AG20443 (cell line): ENCODE data around the gene NUBPL.
"Not testable (repeated sequence)": the region's sequence is repeated elsewhere in the genome, so short reads cannot be mapped to it uniquely, and the experiment has no call there.

Experiments
- DNase-seq: peaks from one replicate; pipeline ENCODE4 v3.0.0; 2012; ENCODE audit warnings: low spot score, mixed read lengths

The NUBPL gene

DNA sequence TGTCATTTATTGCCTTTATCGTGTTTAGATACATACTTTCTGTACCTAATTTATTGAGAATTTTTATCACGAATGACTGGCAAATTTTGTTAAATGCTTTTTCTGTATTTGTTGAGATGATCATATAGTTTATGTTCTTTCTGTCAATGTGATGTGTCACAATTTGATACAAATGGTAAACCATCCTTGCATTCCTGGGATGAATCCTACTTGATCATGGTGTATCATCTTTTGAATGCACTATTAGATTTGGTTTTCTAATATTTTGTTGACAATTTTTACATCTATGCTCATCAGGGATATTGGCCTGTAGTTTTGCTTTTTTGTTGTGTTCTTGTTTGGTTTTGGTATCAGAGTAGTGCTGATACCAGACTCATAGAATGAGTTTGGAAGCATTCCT is 185.1 kb downstream of the NUBPL start:
- no peak for DNase-seq

- no peak for DNase-seq
Observed at GRCh38 chr14:31749275-31749674, 188.1 kb downstream of the NUBPL start.

- DNase-seq = not testable (repeated sequence)
Observed at GRCh38 chr14:31751047-31751446, 189.8 kb downstream of the NUBPL start.

- DNase-seq = no peak
Observed at GRCh38 chr14:31752867-31753661, 191.9 kb downstream of the NUBPL start.

DNA sequence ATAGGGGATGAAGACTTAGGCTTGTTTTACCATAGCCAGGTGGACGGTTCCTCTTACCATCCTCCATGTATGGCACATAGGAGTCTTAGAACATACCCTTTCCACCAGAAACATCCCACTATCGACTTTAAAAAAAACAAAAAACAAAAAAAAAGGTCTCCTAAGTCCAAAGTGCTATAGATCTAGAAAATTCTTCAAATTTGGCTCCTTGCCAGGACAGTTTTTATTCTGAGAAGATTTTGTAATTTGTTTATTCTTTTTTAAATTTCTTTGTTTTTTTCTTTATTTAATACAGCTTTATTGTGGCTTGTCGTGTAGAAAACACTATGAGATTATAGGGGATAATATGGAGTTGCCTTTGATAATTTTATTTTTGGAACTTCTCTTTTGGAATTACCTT is 197.7 kb downstream of the NUBPL start:
- DNase-seq = no peak

DNA sequence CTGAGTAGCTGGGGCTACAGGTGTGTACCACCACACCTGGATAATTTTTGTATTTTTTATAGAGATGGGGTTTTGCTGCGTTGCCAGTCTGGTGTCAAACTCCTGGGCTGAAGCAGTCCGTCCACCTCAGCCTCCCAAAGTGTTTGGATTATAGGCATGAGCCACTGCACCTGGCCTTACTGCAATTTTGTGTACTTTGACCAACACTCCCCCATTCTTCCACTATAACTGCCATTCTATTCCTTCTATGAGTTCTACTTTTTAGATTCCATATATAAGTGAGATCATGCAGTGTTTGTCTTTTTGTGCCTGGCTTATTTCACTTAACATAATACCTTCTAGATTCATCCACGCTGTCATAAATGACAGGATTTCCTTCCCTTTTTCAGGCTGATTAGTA is 199.1 kb downstream of the NUBPL start:
- DNase-seq = no peak

GRCh38 chr14:31761325-31761724 is 200.1 kb downstream of the NUBPL start:
- no peak for DNase-seq

- DNase-seq = no peak
Observed at GRCh38 chr14:31763041-31763440, 201.8 kb downstream of the NUBPL start.

DNA sequence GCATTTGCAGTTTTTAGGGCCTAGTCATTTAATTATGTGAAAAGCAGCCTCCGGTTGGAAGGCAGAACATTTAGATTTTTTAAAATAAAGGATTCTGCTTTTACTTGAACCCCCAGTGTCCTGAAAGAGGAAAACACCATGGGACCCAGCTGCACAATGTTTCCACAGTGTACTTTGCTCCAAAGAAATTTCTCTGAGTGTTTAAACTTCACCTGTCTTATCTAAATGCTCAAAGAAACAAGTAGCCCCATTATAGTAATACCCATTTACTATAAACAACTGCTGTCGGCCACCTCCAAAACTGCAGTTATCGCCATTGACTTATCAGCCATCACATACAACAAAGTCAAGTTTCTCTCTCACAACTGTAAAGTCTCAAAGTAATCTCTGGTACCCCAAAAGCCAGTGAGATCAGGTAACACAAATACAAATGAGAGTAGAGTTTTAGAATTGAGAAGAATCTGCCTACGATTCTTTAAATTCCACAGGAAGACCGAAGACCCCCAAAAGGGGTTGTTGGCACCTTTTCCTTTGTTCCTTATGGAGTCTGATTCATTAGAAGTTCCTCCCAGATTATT is 205.2 kb downstream of the NUBPL start:
- DNase-seq = no peak

DNA sequence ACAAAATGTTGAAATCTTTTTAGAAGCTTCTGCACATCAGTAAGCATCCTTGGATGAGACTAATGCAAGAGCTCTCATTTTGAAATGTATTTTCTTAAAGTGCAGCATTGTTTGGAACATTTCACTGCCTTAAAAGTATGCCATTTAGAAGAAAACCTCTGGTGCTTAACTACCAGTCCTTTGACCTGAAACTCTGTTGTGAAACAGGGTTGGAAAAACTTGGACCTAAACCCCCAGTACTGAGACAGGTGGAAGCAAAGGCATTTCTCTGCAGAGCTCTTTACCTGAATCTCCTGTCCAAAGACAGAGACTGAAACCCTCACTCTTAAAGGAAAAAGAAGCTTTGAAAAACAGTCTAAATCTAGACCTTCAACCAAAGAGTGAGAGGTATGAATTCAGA is 207.2 kb downstream of the NUBPL start:
- DNase-seq = no peak

DNA sequence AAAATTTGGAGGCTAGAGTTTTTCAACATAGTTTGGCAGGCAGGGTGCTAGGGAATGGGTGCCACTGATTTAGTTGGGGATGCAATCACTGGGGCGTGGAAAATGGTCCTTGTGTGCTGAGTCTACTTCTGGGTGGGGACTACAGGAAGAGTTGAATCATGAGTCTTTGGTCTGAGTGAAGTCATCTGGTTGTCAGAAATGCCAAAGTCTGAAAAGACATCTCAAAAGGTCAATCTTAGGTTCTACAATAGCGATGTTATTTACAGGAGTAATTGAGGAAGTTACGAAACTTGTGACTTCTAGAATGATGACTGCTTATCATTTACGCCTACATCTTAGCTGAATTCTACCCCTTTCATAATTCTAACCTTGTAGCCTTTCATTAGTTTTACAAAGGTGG is 209.1 kb downstream of the NUBPL start:
- DNase-seq = no peak

- no peak for DNase-seq
Observed at GRCh38 chr14:31774567-31774966, 213.4 kb downstream of the NUBPL start.

DNA sequence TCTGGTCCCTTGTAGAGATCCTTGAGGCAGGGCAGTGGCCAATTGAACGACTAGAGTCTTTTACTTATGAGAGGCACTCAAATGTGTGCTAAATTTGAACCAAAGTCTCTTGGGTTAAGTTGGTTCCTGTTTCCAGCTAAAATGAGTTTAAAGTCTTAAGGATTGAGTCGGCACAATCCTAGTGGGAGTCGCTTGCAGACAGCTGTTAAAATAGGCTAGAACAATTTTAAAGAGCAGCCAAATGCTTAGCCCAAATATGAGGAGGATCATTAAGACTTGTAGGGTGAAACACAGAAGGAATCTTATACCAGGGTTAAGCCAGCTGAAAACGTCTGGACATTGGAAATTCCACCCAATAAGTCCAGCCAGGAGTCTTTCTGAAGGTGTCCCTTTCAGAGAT is 216.1 kb downstream of the NUBPL start:
- no peak for DNase-seq

GRCh38 chr14:31781578-31781977 is 220.4 kb downstream of the NUBPL start:
- DNase-seq = no peak

DNA sequence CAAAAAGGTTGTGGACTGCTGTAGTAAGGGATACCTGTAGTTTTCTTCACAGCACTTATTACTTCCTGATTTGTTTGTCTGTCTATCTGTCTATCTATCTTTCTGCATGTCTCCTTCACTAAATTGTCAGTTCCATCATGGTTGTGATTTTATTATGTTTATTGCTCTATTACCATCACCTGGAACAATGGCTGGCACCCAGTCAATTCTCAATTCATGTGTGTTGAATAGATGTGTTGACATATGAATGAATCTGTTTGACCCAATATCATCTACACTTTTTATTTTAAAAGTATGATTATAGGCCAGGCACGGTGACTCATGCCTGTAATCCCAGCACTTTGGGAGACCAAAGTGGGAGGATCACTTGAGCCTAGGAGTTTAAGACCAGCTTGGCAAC is 224.4 kb downstream of the NUBPL start:
- DNase-seq = no peak

GRCh38 chr14:31787377-31787776 is 226.2 kb downstream of the NUBPL start:
- DNase-seq = no peak

DNA sequence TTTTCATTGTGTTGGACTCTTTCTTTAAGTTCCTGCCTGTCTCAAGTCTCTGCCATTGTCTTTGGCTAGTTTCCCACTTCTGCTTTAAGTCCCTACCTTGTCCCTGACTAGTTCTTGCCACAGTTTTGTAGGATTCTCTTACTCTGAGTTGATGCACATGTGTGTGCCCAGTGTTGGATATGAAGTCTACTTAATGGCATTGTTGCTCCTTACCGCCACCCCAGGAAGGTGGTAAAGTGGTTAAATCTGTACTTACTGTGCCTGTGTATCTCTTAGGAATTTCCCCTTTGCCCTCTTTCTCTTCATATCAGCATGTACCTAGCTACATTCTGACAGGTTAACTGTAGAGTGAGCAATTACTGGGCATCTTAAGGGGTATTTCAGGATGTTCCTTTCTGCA is 227.1 kb downstream of the NUBPL start:
- no peak for DNase-seq

DNA sequence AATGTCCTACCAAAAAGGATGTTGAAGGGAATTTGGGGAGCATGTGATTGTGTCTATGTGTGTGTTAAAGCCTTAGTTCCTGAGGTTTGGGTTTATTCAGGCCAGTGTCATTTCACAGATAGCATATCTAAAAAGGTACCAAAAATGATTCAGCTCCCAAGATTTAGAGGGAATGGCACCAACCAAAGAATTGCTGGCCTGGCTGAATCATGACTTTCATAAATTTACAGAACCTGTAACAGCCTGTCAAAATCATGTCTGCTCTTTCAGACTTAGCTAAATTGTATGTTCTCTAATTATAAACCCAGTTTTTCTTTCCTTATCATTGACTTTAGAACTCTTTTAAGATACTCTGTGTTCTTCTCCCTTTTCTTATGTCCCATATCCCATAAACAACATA is 231.5 kb downstream of the NUBPL start:
- DNase-seq = no peak

GRCh38 chr14:31797946-31798345 is 236.7 kb downstream of the NUBPL start:
- DNase-seq = not testable (repeated sequence)

GRCh38 chr14:31802838-31803237 is 241.6 kb downstream of the NUBPL start:
- DNase-seq = no peak

DNA sequence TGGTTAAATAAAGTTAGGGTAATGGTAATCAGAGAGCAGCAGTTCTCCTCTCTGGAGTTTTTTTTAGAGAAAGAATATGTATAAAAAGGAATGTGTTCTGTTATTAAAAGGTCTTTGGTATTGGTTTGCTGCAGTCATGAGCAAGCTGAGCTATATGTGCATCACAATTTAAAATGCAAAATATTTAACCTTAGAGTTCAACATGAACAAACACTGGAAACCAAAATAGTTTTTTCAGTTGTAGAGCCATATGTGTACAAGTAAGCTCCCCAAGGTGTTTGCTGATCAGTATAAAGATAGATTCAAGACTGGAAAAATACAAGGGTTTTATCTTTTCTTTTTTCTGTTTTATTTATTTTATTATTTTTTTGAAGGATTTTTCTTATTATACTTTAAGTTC is 245.0 kb downstream of the NUBPL start:
- DNase-seq = no peak

GRCh38 chr14:31811693-31812628 is 250.8 kb downstream of the NUBPL start:
- not testable (repeated sequence) for DNase-seq
